Hepatocyte (in vitro differentiated cells): ENCODE measurements around the gene FOXA1. TPM values are rescaled to one million over a fixed set of nuclear protein-coding genes. Genes with fewer than 3 reads are reported as not detected.

Experiments
- DNase-seq: peaks from one replicate; pipeline ENCODE4 v3.0.0-alpha.2; 2016; ENCODE audit warnings: low spot score
- H2AFZ ChIP-seq: fragments of 200-600 bp; sonication (generic); 2 replicates; pipeline ENCODE4 v1.6.0; 2016; ENCODE audit warnings: antibody characterized with exemption, mild to moderate bottlenecking
- H3K27ac ChIP-seq: fragments of 200-600 bp; sonication (generic); 2 replicates; pipeline ENCODE4 v1.5.1; 2016; ENCODE audit warnings: mild to moderate bottlenecking
- H3K27me3 ChIP-seq: fragments of 200-600 bp; sonication (generic); 2 replicates; pipeline ENCODE4 v1.6.1; 2016
- H3K36me3 ChIP-seq: fragments of 200-600 bp; sonication (generic); replicated peaks from 2 replicates; pipeline ENCODE4 v1.5.1; 2016; ENCODE audit warnings: low read depth; ENCODE audit not compliant: insufficient read depth
- H3K4me1 ChIP-seq: fragments of 200-600 bp; sonication (generic); 2 replicates; pipeline ENCODE4 v1.5.1; 2016; ENCODE audit warnings: mild to moderate bottlenecking, moderate library complexity; ENCODE audit not compliant: insufficient read depth
- H3K4me2 ChIP-seq: fragments of 200-600 bp; sonication (generic); 2 replicates; pipeline ENCODE4 v1.6.0; 2016
- H3K4me3 ChIP-seq: fragments of 200-600 bp; sonication (generic); 2 replicates; pipeline ENCODE4 v1.5.1; 2016; ENCODE audit warnings: mild to moderate bottlenecking
- H3K79me2 ChIP-seq: fragments of 200-600 bp; sonication (generic); 2 replicates; pipeline ENCODE4 v1.6.0; 2017; ENCODE audit warnings: mild to moderate bottlenecking
- H3K9me2 ChIP-seq: fragments of 200-600 bp; sonication (generic); replicated peaks from 2 replicates; pipeline ENCODE4 v1.6.0; 2017; ENCODE audit warnings: mild to moderate bottlenecking; ENCODE audit not compliant: insufficient read depth
- H3K9me3 ChIP-seq: fragments of 200-600 bp; sonication (generic); 2 replicates; pipeline ENCODE4 v1.5.1; 2016; ENCODE audit warnings: low read depth, mild to moderate bottlenecking
- H4K20me1 ChIP-seq: fragments of 200-600 bp; sonication (generic); 2 replicates; pipeline ENCODE4 v1.6.0; 2016; ENCODE audit warnings: mild to moderate bottlenecking; ENCODE audit not compliant: insufficient read depth, poor library complexity, severe bottlenecking
- CTCF ChIP-seq: fragments of 200-600 bp; sonication (generic); IDR thresholded peaks from 2 replicates; pipeline ENCODE4 v1.5.1; 2016; ENCODE audit warnings: antibody characterized with exemption, mild to moderate bottlenecking; ENCODE audit not compliant: poor library complexity
- EZH2 ChIP-seq: fragments of 200-600 bp; sonication (generic); IDR thresholded peaks from 2 replicates; pipeline ENCODE4 v1.6.1; 2016; ENCODE audit warnings: antibody characterized with exemption, mild to moderate bottlenecking, borderline replicate concordance
- EZH2phosphoT487 ChIP-seq: fragments of 200-600 bp; sonication (generic); IDR thresholded peaks from one replicate; pipeline ENCODE4 v1.6.1; 2018; ENCODE audit warnings: antibody characterized with exemption, mild to moderate bottlenecking, low read depth, moderate library complexity; ENCODE audit not compliant: unreplicated experiment, severe bottlenecking
- WGBS: methylation state at CpG from one replicate; pipeline ENCODE4 v1.1.6; 2016; ENCODE audit warnings: low lambda C conversion rate; ENCODE audit errors: missing lambda C conversion rate; 5-methylcytosine and 5-hydroxymethylcytosine counted together
- polyA plus RNA-seq: library from polyadenylated mRNA; unstranded; fragments of >200 nt; fragmentation: Nextera tagmentation; extraction: Ambion mirVana; gene quantifications from 2 replicates; pipeline ENCODE4 v1.2.1, GENCODE V29; 2016
- total RNA-seq: library from RNA; depleted of rRNA; stranded (reverse); fragments of >200 nt; gene quantifications from 2 replicates; pipeline ENCODE4 v1.2.3, GENCODE V29; 2014

FOXA1 gene
- total and polyA plus RNA-seq, 2 experiments from 2014 or later, result 85.7 to 89.2 TPM

DNA sequence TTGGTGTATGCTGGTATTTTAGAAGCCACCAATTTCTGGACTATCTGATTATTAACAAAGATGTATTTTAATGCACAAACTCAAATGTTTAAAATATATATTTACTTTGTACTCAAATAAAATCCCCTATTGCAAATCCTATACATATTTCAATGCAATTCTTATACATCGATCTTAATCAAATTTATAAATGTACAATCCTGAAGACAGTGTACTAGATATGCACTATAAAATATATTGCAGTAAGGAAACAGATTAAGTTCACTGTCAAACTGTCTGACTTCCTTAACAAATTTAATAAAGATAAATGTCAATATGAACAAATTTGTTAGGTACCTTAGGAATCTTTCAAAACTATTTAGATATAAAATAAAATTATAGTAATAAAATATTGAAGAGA lies 43.9 kb downstream of the FOXA1 start:
- H3K27ac ChIP-seq, result no peak overlapping the region
- 95% methylated on average over 1 of the region's 1 CpG for WGBS
- H2AFZ ChIP-seq, result no peak overlapping the region
- no peak overlapping the region for H3K4me3 ChIP-seq
- H3K4me1 ChIP-seq, result peaks cover 4% of the 10 kb centered on the region
- TF ChIP-seq EZH2 (no peak), CTCF (no peak), EZH2phosphoT487 (no peak)
- H4K20me1 ChIP-seq, result no peaks in the 10 kb centered on the region
- H3K9me3 ChIP-seq, result no peaks in the 10 kb centered on the region
- no peaks in the 10 kb centered on the region for H3K9me2 ChIP-seq
- H3K27me3 ChIP-seq, result no peaks in the 10 kb centered on the region
- no peak overlapping the region for H3K4me2 ChIP-seq
- H3K79me2 ChIP-seq, result no peaks in the 10 kb centered on the region
- no peaks in the 10 kb centered on the region for H3K36me3 ChIP-seq
- no peak for DNase-seq

DNA sequence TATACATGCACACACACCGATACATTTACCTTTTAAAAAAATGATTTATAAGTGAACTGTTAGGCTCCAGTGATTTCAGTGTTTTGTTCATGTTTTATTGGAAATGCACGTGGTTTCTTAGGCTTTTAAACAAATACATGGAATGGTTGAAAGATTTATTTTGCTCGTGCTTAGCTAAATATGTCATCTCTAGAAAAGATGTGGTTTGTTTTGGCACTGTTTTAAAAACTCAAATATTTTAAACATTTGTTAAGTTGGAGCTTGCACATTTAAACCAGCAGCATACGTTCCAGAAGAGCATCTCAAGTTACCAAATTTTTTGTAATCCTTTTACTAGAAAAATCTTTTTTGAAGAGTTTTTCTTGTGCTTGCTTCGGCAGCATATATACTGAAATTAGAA lies 44.5 kb downstream of the FOXA1 start:
- no peak overlapping the region for H3K27ac ChIP-seq
- no peak for DNase-seq
- no peak for TF ChIP-seq CTCF
- no peak for TF ChIP-seq EZH2
- TF ChIP-seq EZH2phosphoT487, result no peak
- no peak overlapping the region for H3K4me3 ChIP-seq
- no peaks in the 10 kb centered on the region for H3K9me2 ChIP-seq
- no peak overlapping the region for H3K4me2 ChIP-seq
- H3K27me3 ChIP-seq, result no peaks in the 10 kb centered on the region
- H3K79me2 ChIP-seq, result no peaks in the 10 kb centered on the region
- WGBS, result 45% methylated on average over 5 of the region's 5 CpGs
- H2AFZ ChIP-seq, result no peak overlapping the region
- no peaks in the 10 kb centered on the region for H3K36me3 ChIP-seq
- H3K4me1 ChIP-seq, result peaks cover 9% of the 10 kb centered on the region
- H4K20me1 ChIP-seq, result no peaks in the 10 kb centered on the region
- no peaks in the 10 kb centered on the region for H3K9me3 ChIP-seq

GRCh38 chr14:37546621-37547447 lies 48.2 kb downstream of the FOXA1 start:
- peak overlapping the region; percentile 68 for H3K4me2 ChIP-seq
- no peaks in the 10 kb centered on the region for H3K27me3 ChIP-seq
- no peaks in the 10 kb centered on the region for H3K9me2 ChIP-seq
- H2AFZ ChIP-seq, result no peak overlapping the region
- no peaks in the 10 kb centered on the region for H3K36me3 ChIP-seq
- peak overlapping the region; percentile 79 for H3K27ac ChIP-seq
- no peaks in the 10 kb centered on the region for H3K79me2 ChIP-seq
- peak; percentile 41 for DNase-seq
- peaks cover 13% of the 10 kb centered on the region for H3K4me1 ChIP-seq
- H4K20me1 ChIP-seq, result no peaks in the 10 kb centered on the region
- TF ChIP-seq EZH2 (no peak), EZH2phosphoT487 (no peak), CTCF (no peak)
- 24% methylated on average over 6 of the region's 6 CpGs for WGBS
- H3K9me3 ChIP-seq, result no peaks in the 10 kb centered on the region
- H3K4me3 ChIP-seq, result no peak overlapping the region
